Measurements from ENCODE around the gene ITGB2.

Gene ITGB2

GRCh38 chr21:44921928-44922327, 1.2 kb upstream of the ITGB2 start:
- FAIRE-seq, result no peak
- DNase-seq (ENCODE audit: insufficient read length, low spot score), result no peak
- no peak for TF ChIP-seq CTCF (IDR thresholded peaks at IDR 0.05; ENCODE audit: insufficient read depth, missing control alignments)

- no peak for TF ChIP-seq CTCF (IDR thresholded peaks at IDR 0.05; ENCODE audit: insufficient read depth, missing control alignments)
- no peak for FAIRE-seq
- DNase-seq (ENCODE audit: insufficient read length, low spot score), result no peak
These were observed 596 bp downstream of the ITGB2 start for GRCh38 chr21:44919913-44920693.

- TF ChIP-seq CTCF (IDR thresholded peaks at IDR 0.05; ENCODE audit: insufficient read depth, missing control alignments), result no peak
- DNase-seq (ENCODE audit: insufficient read length, low spot score) (no peak), FAIRE-seq (no peak)
These were observed 1.4 kb downstream of the ITGB2 start for GRCh38 chr21:44919111-44919912.

- FAIRE-seq, result no peak
- TF ChIP-seq CTCF (IDR thresholded peaks at IDR 0.05; ENCODE audit: insufficient read depth, missing control alignments), result no peak
- no peak for DNase-seq (ENCODE audit: insufficient read length, low spot score)
These were observed 2.1 kb downstream of the ITGB2 start for GRCh38 chr21:44918581-44919033.

GRCh38 chr21:44918107-44918470, 2.6 kb downstream of the ITGB2 start:
- FAIRE-seq (no peak), DNase-seq (ENCODE audit: insufficient read length, low spot score) (no peak)
- no peak for TF ChIP-seq CTCF (IDR thresholded peaks at IDR 0.05; ENCODE audit: insufficient read depth, missing control alignments)

- FAIRE-seq (no peak), DNase-seq (ENCODE audit: insufficient read length, low spot score) (no peak)
- no peak for TF ChIP-seq CTCF (IDR thresholded peaks at IDR 0.05; ENCODE audit: insufficient read depth, missing control alignments)
These were observed 3.1 kb downstream of the ITGB2 start for GRCh38 chr21:44917446-44918106.
